Gastroesophageal sphincter (tissue), 3 donors: Measurements from ENCODE around the gene SUPV3L1.

Source experiments
- CTCF ChIP-seq, 4 experiments: fragments of 200-600 bp in 2 of 4; fragments of 450-650 bp in 2 of 4; sonication (generic) in 1 of 4; IDR thresholded peaks; one replicate each; pipeline ENCODE4 v1.5.1; 2017 to 2019; ENCODE audit warnings: antibody characterized with exemption in 4 of 4, mild to moderate bottlenecking in 2 of 4, moderate library complexity in 2 of 4
- POLR2A ChIP-seq, 2 donors: fragments of 450-650 bp; IDR thresholded peaks; one replicate each; pipeline ENCODE4 v1.6.1; 2017; ENCODE audit warnings: antibody characterized with exemption in 2 of 2, mild to moderate bottlenecking in 2 of 2, moderate library complexity in 1 of 2
- POLR2AphosphoS5 ChIP-seq: sonication (generic); formaldehyde crosslinking; IDR thresholded peaks from one replicate; pipeline ENCODE4 v1.6.1; 2017; ENCODE audit warnings: antibody characterized with exemption

GRCh38 chr10:69186524-69186923 lies 6.5 kb downstream of the SUPV3L1 start:
- TF ChIP-seq CTCF (IDR thresholded peaks at IDR 0.05) (no peak), POLR2A (IDR thresholded peaks at IDR 0.05) (no peak), POLR2AphosphoS5 (no peak)
